GM21529 (cell line): ENCODE measurements around the gene IQSEC1.
"Not testable (repeated sequence)": the region's sequence is repeated elsewhere in the genome, so short reads cannot be mapped to it uniquely, and the experiment has no call there.

Experiments
- ATAC-seq: cut with Tn5 transposase; IDR thresholded peaks from one replicate; pipeline ENCODE4 v1.9.1; 2021; ENCODE audit not compliant: unreplicated experiment

The IQSEC1 gene

GRCh38 chr3:12882336-12883310, 190.6 kb downstream of the IQSEC1 start:
- ATAC-seq, result no peak

GRCh38 chr3:12881858-12882257, 191.4 kb downstream of the IQSEC1 start:
- ATAC-seq, result peak; percentile 61

GRCh38 chr3:12879191-12879815, 193.9 kb downstream of the IQSEC1 start:
- ATAC-seq, result no peak

- not testable (repeated sequence) for ATAC-seq
Observed at GRCh38 chr3:12878758-12879157, 194.5 kb downstream of the IQSEC1 start.

GRCh38 chr3:12878141-12878574, 195.1 kb downstream of the IQSEC1 start:
- ATAC-seq, result no peak

- no peak for ATAC-seq
Observed at GRCh38 chr3:12877040-12877439, 196.2 kb downstream of the IQSEC1 start.

- ATAC-seq, result no peak
Observed at GRCh38 chr3:12875857-12876836, 197.1 kb downstream of the IQSEC1 start.

GRCh38 chr3:12871404-12871983, 201.7 kb downstream of the IQSEC1 start:
- ATAC-seq, result no peak

GRCh38 chr3:12870942-12871341, 202.3 kb downstream of the IQSEC1 start:
- peak; percentile 48 for ATAC-seq

- ATAC-seq, result peak; percentile 56
Observed at GRCh38 chr3:12869035-12869621, 204.1 kb downstream of the IQSEC1 start.

GRCh38 chr3:12868039-12869034, 204.9 kb downstream of the IQSEC1 start:
- ATAC-seq, result peak; percentile 65

- ATAC-seq, result no peak
Observed at GRCh38 chr3:12866836-12867235, 206.4 kb downstream of the IQSEC1 start.

- ATAC-seq, result no peak
Observed at GRCh38 chr3:12865271-12865670, 208.0 kb downstream of the IQSEC1 start.

GRCh38 chr3:12862387-12862786, 210.8 kb downstream of the IQSEC1 start:
- ATAC-seq, result no peak

GRCh38 chr3:12861611-12862010, 211.6 kb downstream of the IQSEC1 start:
- ATAC-seq, result no peak

- ATAC-seq, result no peak
Observed at GRCh38 chr3:12859840-12860239, 213.4 kb downstream of the IQSEC1 start.

- no peak for ATAC-seq
Observed at GRCh38 chr3:12856626-12857025, 216.6 kb downstream of the IQSEC1 start.

- ATAC-seq, result no peak
Observed at GRCh38 chr3:12854565-12854964, 218.7 kb downstream of the IQSEC1 start.

- not testable (repeated sequence) for ATAC-seq
Observed at GRCh38 chr3:12853847-12854246, 219.4 kb downstream of the IQSEC1 start.
